Immature natural killer cell (primary cell): ENCODE measurements around the gene ADD2. TPM values are rescaled to one million over a fixed set of nuclear protein-coding genes. Genes with fewer than 3 reads are reported as not detected.

ENCODE experiments used
- DNase-seq, 3 donors: peaks; one replicate each; pipeline ENCODE4 v3.0.0; 2022; ENCODE audit warnings: mixed read lengths in 1 of 3
- H3K27ac Mint-ChIP-seq, 6 donors: one replicate each; pipeline ENCODE4 v1.8.0; 2020; ENCODE audit warnings: mixed read lengths in 6 of 6, mild to moderate bottlenecking in 5 of 6, inconsistent platforms in 4 of 6, moderate library complexity in 3 of 6
- H3K27me3 Mint-ChIP-seq, 3 donors: one replicate each; pipeline ENCODE4 v1.8.0; 2020 to 2021; ENCODE audit warnings: low read depth in 3 of 3, mild to moderate bottlenecking in 3 of 3, mixed read lengths in 3 of 3, moderate library complexity in 3 of 3, inconsistent platforms in 1 of 3
- H3K36me3 Mint-ChIP-seq, 3 donors: one replicate each; pipeline ENCODE4 v1.8.0; 2020; ENCODE audit warnings: mixed read lengths in 3 of 3, inconsistent platforms in 2 of 3, mild to moderate bottlenecking in 2 of 3
- H3K4me1 Mint-ChIP-seq, 2 donors: one replicate each; pipeline ENCODE4 v1.8.0; 2020; ENCODE audit warnings: inconsistent platforms in 2 of 2, mild to moderate bottlenecking in 2 of 2, mixed read lengths in 2 of 2, moderate library complexity in 1 of 2
- H3K4me3 Mint-ChIP-seq, 5 donors: one replicate each; pipeline ENCODE4 v1.8.0; 2020; ENCODE audit warnings: mild to moderate bottlenecking in 5 of 5, mixed read lengths in 5 of 5, inconsistent platforms in 3 of 5, moderate library complexity in 3 of 5
- H3K9me3 Mint-ChIP-seq, 6 donors: one replicate each; pipeline ENCODE4 v1.8.0; 2020; ENCODE audit warnings: mild to moderate bottlenecking in 6 of 6, mixed read lengths in 6 of 6, inconsistent platforms in 4 of 6, moderate library complexity in 3 of 6
- polyA plus RNA-seq, 3 donors: library from polyadenylated mRNA; unstranded; fragments of 300-500 nt; fragmentation: Illumina TruSeq; gene quantifications; one replicate each; pipeline ENCODE4 v1.2.3, GENCODE V29; 2021

ADD2 gene
- polyA plus RNA-seq, 3 donors from 2014 or later = not detected

DNA sequence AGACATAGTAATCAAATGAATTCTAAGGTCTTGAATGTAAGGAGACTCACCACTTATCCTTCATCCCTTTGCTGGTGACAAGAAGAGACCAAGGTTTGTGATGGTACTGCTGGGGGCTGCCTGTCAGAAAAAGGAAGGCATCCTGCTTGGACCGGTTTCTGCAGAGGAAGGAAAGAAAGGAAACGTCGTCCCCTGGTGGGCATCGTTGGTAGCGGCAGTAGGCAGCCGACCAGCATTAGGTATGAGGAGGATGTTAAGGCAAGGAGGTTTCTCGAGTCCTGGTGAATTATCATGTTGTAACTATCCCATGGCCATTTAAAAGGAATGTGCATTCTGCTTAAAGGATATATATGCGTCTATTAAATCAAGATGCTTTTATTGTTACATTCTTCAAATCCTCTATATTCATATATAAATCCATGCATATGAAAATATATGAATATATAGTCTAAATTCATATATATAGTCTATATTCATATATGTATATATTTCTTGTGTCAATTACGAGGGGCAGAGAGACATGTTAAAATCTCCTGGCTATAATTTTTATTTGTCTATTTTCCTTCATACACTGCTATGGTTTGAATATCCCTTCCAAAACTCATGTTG lies 120.0 kb downstream of the ADD2 start:
- H3K27me3 Mint-ChIP-seq = peaks cover 2 to 3% (median 2%) of the 10 kb centered on the region in 3 donors
- H3K27ac Mint-ChIP-seq = no peak overlapping the region
- H3K9me3 Mint-ChIP-seq = no peaks in the 10 kb centered on the region

GRCh38 chr2:70646420-70646818 lies 121.6 kb downstream of the ADD2 start:
- no peak for DNase-seq
- Mint-ChIP-seq H3K27me3 (peaks cover 0 to 2% (median 2%) of the 10 kb centered on the region in 3 donors), H3K27ac (no peak overlapping the region), H3K36me3 (no peaks in the 10 kb centered on the region), H3K9me3 (no peaks in the 10 kb centered on the region), H3K4me3 (no peak overlapping the region), H3K4me1 (no peaks in the 10 kb centered on the region)

More for the DNA sequence above, 120.0 kb downstream of the ADD2 start:
- DNase-seq = peak; percentile 46 to 58 (median 52)
- H3K4me1 Mint-ChIP-seq = no peaks in the 10 kb centered on the region
- no peaks in the 10 kb centered on the region for H3K36me3 Mint-ChIP-seq
- no peak overlapping the region for H3K4me3 Mint-ChIP-seq

DNA sequence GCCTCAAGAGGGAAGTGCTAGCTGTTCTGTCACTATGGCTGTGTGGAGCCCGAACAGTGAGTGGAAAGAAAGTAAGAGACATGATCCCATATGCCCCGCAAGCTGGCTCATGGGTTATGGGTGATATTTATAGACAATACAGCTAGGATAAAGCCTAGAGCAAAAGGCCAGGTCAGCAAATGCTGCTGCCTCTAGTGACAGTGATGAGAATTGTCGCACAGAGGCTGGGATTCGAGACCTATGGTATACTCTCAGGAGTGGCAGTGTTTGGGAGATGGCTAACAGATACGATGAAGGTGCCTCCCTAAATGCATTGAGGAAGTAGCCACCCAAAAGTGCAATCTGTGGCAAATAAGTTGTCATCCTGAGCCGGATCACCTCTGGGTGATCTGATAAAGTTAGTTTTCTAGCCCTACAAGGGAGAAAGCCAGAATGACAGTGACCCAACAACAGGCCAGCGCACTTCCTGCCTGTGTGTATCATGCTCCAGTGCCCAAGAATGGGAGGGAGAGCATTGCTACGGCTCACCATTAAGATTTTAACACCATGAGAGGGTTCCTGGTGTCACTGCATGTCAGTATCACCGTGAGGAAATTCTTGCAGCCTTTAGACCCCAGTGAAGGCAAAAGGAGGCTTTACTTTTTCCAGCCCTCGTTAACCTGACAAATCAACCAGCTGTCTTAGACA lies 122.1 kb downstream of the ADD2 start:
- H3K36me3 Mint-ChIP-seq = no peaks in the 10 kb centered on the region
- DNase-seq = no peak
- no peaks in the 10 kb centered on the region for H3K4me1 Mint-ChIP-seq
- no peak overlapping the region for H3K4me3 Mint-ChIP-seq
- H3K9me3 Mint-ChIP-seq = no peaks in the 10 kb centered on the region
- peaks cover 2 to 4% (median 2%) of the 10 kb centered on the region in 3 donors for H3K27me3 Mint-ChIP-seq
- no peak overlapping the region for H3K27ac Mint-ChIP-seq

- H3K4me1 Mint-ChIP-seq = no peaks in the 10 kb centered on the region
- no peak overlapping the region for H3K27ac Mint-ChIP-seq
- H3K4me3 Mint-ChIP-seq = no peak overlapping the region
- peaks cover under 1 to 4% (median 2%) of the 10 kb centered on the region in 3 donors for H3K27me3 Mint-ChIP-seq
- peaks cover 0 to 2% (median 0%) of the 10 kb centered on the region in 6 donors for H3K9me3 Mint-ChIP-seq
- DNase-seq = no peak
- no peaks in the 10 kb centered on the region for H3K36me3 Mint-ChIP-seq
Measured at GRCh38 chr2:70643715-70644114, 124.3 kb downstream of the ADD2 start.

DNA sequence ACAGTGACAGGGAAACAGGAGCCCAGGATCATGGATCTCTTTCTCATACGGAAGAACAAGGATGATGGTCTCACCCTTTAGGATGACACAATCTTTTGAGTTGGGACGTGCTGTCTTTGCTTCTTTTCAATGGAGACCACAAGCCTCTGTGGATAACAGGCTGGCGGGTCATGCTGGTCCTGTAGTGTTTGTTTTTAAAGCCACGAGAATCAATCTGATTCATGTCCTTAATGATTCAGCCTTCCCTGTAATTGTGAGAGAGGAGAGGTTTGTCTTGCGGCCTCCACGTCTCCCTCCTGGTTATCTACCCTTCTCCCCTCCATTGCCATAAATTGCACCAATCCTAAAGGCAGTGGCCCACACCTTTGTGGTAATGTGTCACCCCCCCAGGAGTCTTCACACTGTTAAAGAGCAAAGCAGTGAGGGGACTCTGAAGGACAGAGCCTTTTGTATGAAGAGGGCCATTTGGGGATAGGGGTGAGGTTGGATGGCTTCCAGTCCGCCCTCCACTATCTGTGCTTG lies 126.7 kb downstream of the ADD2 start:
- no peak overlapping the region for H3K27ac Mint-ChIP-seq
- H3K9me3 Mint-ChIP-seq = peaks cover 0 to 2% (median 0%) of the 10 kb centered on the region in 6 donors
- H3K4me1 Mint-ChIP-seq = no peaks in the 10 kb centered on the region
- H3K36me3 Mint-ChIP-seq = no peaks in the 10 kb centered on the region
- peaks cover 3 to 4% (median 4%) of the 10 kb centered on the region in 3 donors for H3K27me3 Mint-ChIP-seq
- DNase-seq = no peak
- no peak overlapping the region for H3K4me3 Mint-ChIP-seq

- Mint-ChIP-seq H3K27ac (no peak overlapping the region), H3K27me3 (peaks cover 3 to 7% (median 4%) of the 10 kb centered on the region in 3 donors), H3K36me3 (no peaks in the 10 kb centered on the region), H3K9me3 (peaks cover 0 to 2% (median 0%) of the 10 kb centered on the region in 6 donors), H3K4me3 (no peak overlapping the region), H3K4me1 (no peaks in the 10 kb centered on the region)
- DNase-seq = no peak
Measured at GRCh38 chr2:70639841-70640436, 128.1 kb downstream of the ADD2 start.

DNA sequence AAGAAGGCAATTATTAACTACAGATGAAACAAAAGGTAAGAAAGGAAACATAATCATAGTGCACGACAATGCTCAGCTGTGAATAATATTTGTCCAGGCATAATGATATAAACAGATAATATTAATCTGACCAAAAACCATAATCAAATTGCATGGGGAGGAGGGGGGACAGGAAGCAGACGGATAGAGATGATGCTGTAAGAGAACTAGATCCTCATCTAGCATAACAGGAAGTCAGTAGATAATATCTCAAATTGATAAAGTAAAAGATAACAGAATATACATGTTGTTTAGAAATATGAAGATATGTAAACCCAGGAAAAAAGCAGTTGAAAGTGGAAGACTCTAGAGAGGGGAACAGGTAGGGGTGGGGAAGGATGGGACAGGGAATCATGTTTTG lies 129.4 kb downstream of the ADD2 start:
- Mint-ChIP-seq H3K4me3 (no peak overlapping the region), H3K9me3 (peaks cover 0 to 2% (median 0%) of the 10 kb centered on the region in 6 donors), H3K36me3 (no peaks in the 10 kb centered on the region), H3K27ac (no peak overlapping the region), H3K4me1 (no peaks in the 10 kb centered on the region), H3K27me3 (peaks cover 3 to 7% (median 3%) of the 10 kb centered on the region in 3 donors)
- no peak for DNase-seq

DNA sequence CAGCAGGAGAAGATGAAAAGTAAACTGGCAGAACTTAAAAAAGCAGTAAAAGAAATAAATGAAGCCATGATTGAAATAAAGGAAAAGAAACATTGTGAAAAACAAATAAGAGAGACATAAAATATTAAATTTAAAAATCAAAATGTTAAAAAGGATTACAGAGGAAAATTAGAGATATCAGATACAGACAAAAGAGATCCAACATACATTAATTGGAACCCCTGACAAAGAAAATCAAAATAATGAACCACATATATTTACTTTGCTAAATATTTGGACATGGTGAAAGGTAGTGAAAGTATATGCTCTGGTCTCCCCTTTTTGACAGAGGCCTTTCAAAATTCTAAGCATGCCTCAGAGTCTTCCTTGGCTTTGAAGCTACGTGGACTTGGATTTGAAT lies 134.5 kb downstream of the ADD2 start:
- H3K4me3 Mint-ChIP-seq = no peak overlapping the region
- no peak overlapping the region for H3K27ac Mint-ChIP-seq
- peaks cover under 1 to 9% (median 3%) of the 10 kb centered on the region in 3 donors for H3K27me3 Mint-ChIP-seq

GRCh38 chr2:70632966-70633365 lies 135.0 kb downstream of the ADD2 start:
- peaks cover 0 to 9% (median 3%) of the 10 kb centered on the region in 3 donors for H3K27me3 Mint-ChIP-seq

More for the DNA sequence above, 134.5 kb downstream of the ADD2 start:
- Mint-ChIP-seq H3K4me1 (no peaks in the 10 kb centered on the region), H3K36me3 (no peaks in the 10 kb centered on the region), H3K9me3 (no peaks in the 10 kb centered on the region)
- no peak for DNase-seq

GRCh38 chr2:70632388-70632787 lies 135.6 kb downstream of the ADD2 start:
- H3K36me3 Mint-ChIP-seq = no peaks in the 10 kb centered on the region
- H3K9me3 Mint-ChIP-seq = no peaks in the 10 kb centered on the region
- no peak overlapping the region for H3K27ac Mint-ChIP-seq
- no peak for DNase-seq
- H3K4me3 Mint-ChIP-seq = no peak overlapping the region
- peaks cover 0 to 8% (median 4%) of the 10 kb centered on the region in 3 donors for H3K27me3 Mint-ChIP-seq
- H3K4me1 Mint-ChIP-seq = no peaks in the 10 kb centered on the region

More at GRCh38 chr2:70632966-70633365, 135.0 kb downstream of the ADD2 start:
- H3K36me3 Mint-ChIP-seq = no peaks in the 10 kb centered on the region
- DNase-seq = no peak
- H3K4me3 Mint-ChIP-seq = no peak overlapping the region
- H3K9me3 Mint-ChIP-seq = no peaks in the 10 kb centered on the region
- no peak overlapping the region for H3K27ac Mint-ChIP-seq
- H3K4me1 Mint-ChIP-seq = no peaks in the 10 kb centered on the region

DNA sequence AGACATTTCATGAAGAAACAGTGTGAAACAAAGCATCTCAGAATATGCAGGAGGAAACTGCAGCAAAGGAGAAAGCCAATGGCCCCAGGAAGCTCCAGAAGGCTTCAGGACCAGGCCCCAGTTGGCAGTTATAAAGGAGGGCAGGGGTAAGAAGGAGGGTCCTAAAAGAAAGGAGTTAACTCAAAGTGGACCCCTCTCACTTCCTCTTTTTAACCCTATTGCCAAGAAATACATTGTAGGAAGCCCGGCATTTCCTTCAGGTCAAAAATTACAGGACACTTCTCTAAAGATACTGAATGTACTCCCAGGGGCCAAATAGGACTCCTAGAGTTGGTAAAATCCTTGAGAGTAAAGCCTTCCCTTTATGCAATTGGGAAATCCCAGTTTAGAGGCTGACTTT lies 137.2 kb downstream of the ADD2 start:
- no peak overlapping the region for H3K4me3 Mint-ChIP-seq
- H3K27me3 Mint-ChIP-seq = peaks cover 0 to 13% (median 4%) of the 10 kb centered on the region in 3 donors
- no peak overlapping the region for H3K27ac Mint-ChIP-seq
- no peak for DNase-seq
- H3K9me3 Mint-ChIP-seq = no peaks in the 10 kb centered on the region
- H3K4me1 Mint-ChIP-seq = no peaks in the 10 kb centered on the region
- no peaks in the 10 kb centered on the region for H3K36me3 Mint-ChIP-seq

DNA sequence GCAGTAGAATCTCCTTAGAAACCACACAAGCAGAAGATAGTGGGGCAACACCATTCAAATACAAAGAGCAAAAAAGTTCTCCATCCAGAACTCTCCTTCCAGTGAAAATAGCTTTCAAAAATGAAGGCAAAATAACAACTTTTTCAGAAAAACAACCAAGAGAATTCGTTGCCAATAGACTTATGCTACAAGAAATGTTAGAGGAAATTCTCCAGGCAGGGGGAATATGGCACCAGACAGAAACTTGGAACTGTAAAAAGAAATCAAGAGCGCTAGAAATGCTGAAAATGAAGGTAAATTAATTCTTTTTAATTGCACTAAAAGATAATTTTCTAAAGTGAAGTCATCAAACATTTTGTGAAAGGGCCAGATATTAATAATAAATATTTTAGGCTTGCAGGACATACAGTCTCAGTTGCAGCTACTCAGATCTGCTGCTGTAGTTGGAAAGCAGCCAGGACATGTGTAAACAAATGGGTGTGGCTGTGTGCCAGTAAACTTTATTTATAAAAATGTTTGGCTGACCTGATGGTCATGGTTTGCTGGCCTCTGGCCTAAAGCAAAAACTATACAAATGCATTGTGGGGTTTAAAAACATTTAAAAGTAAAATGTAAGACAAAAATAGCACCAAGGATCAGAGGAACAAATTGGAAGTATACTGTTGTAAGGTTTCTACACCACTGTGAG lies 140.6 kb downstream of the ADD2 start:
- H3K4me1 Mint-ChIP-seq = no peaks in the 10 kb centered on the region
- H3K27me3 Mint-ChIP-seq = peaks cover 0 to 10% (median 4%) of the 10 kb centered on the region in 3 donors
- H3K36me3 Mint-ChIP-seq = no peaks in the 10 kb centered on the region
- no peak overlapping the region for H3K27ac Mint-ChIP-seq
- no peaks in the 10 kb centered on the region for H3K9me3 Mint-ChIP-seq
- no peak for DNase-seq
- H3K4me3 Mint-ChIP-seq = no peak overlapping the region

DNA sequence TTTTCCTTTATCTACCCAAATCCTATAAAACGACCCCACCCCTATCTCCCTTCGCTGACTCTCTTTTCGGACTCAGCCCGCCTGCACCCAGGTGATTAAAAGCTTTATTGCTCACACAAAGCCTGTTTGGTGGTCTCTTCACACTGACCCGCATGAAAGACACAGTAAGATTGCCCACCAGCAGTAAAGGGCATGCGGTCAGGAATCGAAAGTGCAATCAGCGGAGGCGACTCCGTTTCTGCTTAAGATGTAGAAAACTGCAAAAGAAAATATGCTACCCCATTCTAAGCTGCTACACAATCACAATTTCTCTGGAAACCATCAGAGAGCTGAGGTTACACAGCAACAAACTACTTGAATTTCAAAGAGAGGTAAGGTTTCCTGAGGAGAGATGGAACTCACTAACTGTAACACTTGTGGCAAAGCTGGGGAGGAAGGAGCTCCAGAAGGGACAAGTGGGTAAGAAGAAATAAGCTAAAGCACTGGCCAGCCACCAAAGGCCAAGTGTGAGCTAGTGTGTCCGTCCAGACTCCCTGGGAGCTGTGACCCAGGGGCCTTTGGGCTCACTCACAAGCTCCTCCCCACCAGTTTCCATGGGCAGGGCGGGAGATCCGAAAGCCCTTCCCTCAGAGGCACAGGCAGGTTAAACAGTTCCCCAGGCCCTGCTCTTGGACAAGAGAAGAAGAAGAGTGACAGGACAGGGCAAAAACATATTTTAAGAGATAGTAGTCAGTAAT lies 141.6 kb downstream of the ADD2 start:
- Mint-ChIP-seq H3K27me3 (peaks cover 0 to 12% (median 4%) of the 10 kb centered on the region in 3 donors), H3K9me3 (no peaks in the 10 kb centered on the region), H3K27ac (no peak overlapping the region), H3K36me3 (no peaks in the 10 kb centered on the region), H3K4me1 (no peaks in the 10 kb centered on the region), H3K4me3 (peak overlapping the region in 1 of 5 donors; percentile 25)
- no peak for DNase-seq
